NCI-H1105 treated with DMSO at 0.1 percent for 48 hours (cell line): ENCODE measurements around the gene MRM2.

Source experiments
- DNase-seq: peaks from one replicate; lab custom pipeline; 2025; lab: John Stamatoyannopoulos, UW

MRM2 gene

DNA sequence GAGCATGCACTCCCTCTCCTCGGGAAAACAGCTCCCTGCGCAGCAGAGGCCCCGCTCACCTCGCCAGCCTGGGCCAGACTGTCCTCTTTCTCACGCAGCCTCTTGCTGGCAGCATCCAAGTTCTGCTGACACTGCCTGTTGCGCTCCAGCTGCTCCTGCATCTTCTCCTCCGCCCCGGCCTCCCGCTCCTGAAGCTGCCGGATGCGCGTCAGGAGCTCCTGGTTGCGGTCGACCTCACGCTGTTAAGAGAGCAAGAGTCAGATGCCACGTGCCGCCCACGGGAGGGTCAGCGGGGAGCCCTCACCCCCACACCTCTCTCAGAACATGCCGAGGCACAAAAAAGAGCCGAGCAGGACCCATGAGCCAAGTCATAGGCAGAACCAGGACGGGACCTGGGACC, 19.5 kb downstream of the MRM2 start:
- no peak for DNase-seq

DNA sequence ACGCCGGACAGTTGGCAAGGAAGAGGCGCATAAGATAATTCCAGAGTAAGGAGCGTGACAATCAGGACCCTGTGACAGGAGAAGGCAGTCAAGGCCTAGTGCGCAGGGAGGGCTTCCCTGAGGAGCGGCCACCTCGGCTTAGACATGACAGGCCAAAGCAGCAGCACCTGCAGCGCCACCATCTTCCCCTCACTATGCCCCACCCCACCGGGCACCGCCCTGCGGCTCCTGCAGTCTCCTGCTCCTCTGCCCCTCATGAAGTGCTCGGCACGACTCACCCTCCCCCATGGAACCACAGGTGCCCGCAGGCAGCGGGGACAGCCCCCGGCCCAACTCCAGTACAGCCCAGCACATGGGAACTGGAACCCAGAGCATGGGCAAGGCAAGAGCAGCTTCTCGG, 21.1 kb downstream of the MRM2 start:
- DNase-seq, result no peak

DNA sequence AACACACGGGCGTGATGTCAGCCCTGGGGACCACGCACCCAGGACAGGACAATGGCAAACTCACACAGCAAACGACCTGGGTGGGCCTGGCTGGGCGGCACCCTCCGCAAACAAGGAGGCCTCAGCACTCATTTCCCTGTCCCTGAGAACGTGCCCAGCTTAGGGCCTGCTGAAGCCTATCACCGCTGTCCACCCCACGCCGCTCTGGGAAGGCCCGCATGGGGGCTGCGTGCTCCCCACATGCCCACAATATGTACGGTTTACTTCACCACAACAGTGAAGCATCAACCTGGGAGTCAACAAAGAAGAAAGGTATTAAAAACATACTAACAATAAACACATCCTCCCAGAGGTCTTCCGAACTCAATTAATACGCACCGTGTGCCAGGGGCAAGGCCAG, 21.5 kb downstream of the MRM2 start:
- DNase-seq, result no peak

DNA sequence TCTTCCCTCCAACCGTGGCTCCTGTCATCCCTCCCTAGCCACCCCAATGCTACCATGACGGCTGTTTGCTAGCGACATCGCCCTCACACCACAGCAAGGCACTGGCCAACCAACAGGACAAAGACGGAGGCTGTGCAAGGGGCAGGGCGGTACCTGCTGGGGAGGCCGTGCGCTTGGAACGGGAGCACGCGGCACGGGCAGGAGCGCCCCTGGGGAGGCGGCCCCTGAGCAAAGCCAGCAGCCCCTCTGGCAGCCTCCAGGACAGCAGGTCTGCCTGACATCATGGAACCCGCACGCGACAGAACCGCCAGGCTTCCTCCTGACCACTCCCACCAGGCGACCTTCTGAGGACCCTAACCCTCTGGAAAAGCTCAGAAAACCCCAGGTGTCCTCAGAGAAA, 22.0 kb downstream of the MRM2 start:
- no peak for DNase-seq

DNA sequence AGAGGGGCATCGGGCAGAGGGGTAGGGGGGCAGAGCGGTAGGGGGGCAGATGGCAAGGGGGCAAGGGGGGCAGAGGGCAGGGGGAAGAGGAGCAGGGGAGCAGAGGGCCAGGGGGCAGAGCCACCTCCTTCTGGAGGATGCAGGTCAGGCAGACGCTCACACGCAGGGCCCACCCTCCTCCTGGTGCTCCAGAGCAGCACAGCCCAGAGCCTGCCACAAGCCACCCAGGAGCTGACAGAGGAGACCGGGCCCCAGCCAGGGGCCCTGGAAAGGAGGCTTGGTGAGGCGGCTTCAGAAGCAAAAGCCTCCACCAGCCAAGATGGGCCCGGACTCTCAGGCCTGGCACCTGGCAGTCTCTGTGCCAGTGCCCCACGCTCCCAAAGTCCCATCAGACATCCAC, 22.4 kb downstream of the MRM2 start:
- no peak for DNase-seq

DNA sequence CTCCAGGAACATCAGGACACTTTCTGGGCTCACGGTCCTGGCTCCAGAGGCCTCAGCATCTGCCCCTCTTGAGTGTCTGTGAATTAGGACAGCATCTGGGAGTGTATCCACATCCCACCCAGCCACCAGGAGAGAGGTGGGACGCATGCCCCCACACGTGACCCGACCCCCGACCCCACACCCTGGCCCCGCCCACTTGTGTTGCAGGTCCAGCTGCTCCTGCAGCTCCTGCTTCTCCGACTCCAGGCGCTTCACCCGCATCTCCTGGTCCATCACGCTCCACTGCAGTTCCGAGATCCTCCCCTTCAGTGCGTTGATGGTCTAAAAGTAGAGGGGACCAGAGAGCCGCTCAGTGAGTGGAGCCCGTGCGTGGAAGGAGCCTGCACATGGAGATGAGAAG, 22.9 kb downstream of the MRM2 start:
- no peak for DNase-seq

DNA sequence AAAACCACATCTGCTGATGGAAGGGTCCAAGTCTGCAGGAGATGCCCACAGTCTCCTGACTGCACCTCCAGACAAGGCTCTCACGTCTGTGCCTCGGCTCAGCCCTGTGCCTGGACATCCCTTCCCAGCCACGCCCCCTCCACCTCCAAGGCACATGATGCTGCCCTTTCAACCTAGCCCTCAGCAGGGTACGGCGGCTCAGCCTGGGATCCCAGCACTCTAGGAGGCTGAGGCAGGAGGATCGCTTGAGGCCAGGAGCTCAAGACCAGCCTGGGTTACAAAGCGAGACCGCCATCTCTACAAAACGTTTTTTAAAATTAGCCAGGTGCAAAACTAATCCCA, 23.6 kb downstream of the MRM2 start:
- no peak for DNase-seq

DNA sequence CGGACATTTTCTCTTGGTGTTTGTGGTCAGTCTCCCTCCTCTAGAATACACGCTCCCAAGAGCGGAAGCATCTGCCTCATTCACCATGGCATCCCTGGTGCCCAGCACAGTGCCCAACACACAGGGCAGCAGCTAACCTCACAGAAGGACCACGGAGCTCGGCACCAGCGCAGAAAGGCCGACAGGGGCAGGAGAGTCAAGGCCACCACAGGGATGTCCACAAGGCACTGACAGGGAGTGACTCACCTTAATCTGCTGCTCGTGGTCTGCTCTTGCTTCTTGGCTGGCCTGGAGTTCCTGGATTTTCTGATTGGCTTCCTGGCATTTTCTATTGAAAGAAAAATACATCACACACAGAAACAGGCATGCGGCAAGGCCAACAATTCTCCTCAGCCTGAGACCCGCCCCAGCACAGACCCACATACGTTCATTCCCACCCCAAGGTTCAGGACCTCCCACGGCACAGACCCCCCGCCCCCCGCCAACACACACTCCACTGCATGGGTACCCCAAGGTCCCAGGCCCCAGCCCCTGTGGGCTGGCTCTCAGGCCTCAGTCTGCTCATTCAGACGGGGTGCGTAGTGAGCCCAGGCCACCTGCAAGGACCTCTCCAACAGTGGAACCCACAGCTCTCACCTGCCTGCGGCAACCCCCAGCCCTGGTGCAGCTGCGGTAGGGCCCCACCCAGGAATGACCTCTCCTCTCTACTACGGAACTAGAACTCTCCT, 24.1 kb downstream of the MRM2 start:
- DNase-seq, result no peak

DNA sequence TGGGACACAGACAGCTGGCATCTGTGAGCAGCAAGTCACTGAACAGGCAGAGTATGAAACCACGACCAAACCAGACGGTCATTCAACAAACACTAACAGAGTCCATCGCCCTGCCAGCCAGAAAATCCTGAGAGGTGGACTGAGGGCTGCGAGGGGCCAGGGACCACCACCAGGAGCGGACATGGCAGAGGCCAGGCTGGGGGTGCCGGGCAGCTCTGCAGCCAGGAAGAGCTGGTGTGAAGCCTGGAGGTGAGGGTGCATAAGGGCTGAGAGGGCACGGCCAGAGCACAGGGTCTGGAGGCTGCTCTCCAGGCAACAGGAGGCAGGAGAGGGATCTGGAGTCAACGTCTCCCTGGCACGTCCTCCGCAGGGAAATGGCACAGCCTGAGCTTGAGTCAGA, 24.8 kb downstream of the MRM2 start:
- DNase-seq, result no peak

DNA sequence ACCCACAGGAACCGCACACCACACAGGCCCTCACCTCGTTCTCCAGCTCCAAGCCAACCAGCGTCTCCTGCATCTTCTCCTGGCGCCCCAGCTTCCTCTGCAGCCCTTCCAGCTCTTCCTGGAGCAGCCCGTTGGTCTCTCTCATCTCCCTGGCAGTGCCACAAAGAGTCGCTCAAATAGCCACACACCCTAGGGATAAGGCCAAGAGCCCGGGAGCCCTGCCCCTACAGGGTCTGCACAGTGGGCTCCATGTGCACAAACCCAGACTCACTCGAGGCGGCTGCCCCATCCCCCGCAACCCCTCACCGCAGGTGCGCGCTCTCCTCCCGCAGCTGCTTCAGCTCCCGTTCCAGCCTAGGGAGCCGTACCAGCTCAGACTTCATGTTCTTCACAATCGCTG, 26.2 kb downstream of the MRM2 start:
- no peak for DNase-seq

DNA sequence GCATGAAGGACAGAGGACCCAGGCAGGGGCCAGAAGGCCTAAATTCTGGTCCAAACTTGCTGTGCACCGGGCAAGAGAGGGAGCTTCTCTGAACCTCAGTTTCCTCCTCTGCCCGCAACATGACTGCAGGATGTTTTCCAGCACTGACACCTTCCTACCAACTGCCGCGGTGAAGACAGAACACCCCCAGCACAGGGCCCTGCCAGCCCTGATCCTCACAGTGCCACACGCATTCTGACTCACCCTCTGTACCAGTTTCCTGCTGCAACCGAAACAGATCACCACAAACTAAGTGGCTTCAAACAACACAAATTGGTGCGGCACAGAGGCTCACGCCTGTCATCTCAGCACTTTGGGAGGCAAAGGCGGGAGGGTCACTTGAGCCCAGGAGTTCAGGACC, 27.4 kb downstream of the MRM2 start:
- no peak for DNase-seq

DNA sequence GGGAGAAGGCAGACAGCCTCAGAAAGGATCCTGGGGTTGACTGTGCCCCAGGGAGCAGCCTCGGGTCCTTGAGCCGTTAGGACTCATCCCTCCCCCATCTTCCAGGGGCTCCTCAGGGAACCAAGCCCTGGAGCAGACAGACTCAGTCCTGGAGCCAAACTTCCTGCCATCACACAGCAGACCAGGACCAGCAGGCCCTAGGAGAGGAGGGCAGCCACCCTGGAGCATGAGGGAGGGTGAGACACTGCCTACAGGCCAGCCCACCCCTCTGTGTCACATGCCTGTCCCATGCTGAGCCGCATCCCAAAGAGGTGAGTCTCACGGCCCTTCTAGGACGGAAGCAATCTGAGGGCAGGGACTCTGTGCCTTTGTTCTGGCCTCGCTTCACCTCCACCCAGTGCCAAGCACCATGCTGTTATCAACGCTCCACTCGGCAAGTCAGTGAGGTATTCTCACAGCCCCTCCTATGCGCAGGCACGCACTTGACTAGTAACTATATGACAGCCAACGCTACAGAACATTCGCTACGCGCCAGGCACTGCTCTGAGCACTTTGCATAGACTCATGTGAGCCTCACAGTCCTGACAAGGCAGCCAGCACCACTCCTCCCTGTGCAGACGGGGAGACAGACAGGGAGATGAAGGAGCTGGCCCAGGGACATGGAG, 28.3 kb downstream of the MRM2 start:
- DNase-seq, result no peak

DNA sequence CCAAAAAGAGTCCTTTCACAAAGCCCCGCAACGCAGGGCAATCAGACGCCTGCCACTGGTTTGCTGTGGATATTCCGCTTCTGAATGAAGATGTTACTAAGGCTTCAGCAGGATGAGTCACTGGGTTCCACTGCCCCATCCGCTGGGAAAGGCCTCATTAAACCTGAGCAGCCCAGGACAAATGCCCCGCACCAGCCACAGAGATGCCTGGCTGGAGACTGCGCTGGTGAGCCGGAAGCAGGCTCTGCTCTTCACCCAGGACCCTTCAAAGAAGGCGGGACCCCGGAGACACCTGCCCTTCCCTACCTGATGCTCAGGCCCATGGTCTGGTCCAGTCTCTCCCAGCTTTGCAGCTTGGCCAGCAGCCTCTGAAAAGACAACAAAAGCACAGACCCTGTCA, 29.1 kb downstream of the MRM2 start:
- no peak for DNase-seq

DNA sequence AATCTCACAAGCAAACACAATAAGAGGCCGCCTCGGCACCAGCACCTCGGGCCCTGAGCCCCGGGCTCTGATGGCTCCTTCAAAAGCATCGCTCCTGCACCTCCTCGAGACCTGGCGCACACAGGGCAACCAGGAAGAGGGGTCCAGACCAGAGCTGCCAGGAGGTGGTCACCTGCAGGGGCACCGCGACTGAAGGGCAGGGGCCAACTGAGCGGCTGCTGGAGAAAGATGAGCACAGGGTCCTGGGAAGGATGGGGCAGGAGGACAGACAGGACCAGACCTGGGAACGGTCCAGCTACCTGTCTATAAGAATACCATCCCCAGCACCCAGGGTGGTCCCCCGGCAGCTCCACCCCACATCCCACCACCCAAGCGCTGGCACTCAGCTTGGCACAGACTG, 30.1 kb downstream of the MRM2 start:
- no peak for DNase-seq

DNA sequence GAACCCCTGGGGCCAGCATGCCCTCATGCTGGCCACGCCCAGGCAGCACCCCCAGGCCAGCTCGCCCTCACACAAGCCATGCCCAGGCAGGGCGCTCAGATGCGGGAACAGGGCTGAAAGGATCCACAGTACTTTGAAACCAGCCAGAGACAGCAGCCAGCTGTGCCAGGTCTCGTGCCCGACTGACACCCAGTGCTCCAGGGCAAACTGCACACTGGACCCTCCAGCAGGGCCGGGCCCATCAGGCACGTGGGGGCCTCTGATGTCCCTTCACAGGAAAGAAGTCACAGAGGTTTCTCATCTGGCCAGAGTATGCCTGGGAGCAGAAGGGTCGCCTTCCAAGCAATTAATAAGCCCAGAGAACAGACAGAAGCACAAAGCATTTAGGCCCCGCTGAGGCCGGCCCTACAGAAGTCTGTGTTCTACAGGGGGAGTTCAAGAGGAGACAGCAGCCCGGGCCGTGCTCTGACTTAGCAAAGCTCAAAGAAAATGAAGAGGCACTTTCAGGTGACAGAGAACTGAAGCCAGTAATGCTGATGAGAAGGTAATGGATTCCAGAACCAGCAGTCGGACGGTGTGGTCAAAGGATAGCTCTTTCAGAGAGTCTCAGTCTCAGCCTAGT, 30.6 kb downstream of the MRM2 start:
- DNase-seq, result no peak

DNA sequence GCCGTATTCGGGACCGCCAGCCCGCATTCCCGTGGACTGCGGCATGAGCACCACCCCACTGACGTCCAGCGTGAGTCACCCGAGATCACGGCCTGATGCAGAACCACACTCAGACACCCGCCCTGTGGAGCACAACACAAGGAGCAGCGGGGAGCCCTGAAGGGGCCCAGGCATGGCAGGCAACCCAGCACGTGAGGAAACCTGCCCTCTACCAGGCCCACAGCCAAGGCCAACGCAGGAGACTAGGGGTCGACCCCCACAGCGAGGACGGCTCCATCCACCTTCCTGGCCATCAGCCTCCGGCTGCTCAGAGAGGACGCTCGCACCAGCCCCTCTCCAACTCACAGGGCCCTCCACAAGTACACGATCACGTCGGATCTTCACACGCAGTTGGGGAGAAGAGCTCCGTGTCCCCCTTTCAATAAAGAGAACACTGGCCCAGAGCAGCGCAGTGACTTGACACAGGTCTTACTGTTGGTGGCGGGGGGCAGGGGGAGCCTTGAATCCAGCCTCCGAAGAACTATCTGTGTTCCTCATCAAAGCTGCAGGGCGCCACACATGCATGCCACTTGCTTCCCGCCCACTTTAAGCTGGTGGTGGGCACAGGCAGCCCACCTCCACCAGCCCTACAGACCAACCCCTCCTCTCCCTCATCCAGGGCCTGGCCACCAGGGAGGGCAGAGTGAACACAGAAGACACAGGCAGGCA, 31.3 kb downstream of the MRM2 start:
- no peak for DNase-seq

DNA sequence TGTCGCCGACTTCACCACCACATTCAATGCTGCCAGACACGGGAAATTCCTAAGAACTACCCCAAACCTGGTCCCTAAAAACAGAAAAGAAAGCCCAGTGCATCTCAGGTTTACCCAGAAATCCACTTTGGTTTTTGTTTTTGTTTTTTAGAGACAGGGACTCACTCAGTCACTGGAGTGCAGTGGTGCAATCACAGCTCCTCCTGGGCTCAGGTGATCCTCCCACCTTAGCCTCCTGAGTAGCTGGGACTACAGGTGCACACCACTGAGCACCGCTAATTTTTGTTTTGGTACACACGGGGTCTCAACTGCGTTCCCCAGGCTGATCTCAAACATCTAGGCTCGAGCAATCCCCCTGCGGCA, 32.1 kb downstream of the MRM2 start:
- DNase-seq, result no peak

DNA sequence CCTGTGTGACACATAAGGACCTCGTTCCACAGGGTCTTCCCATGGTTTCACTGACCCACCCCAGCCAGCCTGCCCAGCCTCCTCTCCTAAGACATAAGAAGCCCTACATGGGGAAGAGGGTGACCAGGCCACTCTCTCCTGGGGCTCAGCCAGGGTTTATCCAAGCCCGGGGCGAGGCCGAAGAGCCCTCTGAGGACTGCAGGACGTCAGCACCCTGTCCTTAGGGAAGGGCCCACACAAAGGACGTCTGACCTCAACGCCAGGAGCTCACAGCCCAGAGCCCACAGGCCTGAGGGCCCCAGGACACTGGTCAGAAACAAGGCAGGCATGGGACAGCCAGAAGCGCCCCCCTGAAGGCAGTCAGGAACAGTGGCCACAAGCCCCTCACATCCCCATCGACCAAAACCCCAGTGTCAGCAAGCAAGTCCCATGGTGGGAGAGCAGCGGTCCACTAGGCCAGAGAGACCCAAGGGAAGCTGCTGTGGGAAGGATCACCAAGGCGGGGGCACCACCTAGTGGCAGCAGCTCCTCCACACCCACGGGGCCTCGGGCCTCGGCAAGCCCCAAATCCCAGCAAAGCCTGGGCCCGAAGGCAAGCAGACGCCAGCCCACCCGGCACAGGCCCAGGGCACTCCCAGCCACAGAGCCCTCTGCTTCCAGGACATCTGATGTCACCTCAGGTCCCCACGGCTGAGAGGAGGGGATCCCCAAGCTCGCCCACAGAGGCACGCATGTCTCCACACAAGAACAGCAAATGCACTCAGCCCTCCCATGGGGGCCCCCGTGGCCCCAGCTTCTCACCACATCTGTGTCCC, 32.7 kb downstream of the MRM2 start:
- peak; percentile 17 for DNase-seq

DNA sequence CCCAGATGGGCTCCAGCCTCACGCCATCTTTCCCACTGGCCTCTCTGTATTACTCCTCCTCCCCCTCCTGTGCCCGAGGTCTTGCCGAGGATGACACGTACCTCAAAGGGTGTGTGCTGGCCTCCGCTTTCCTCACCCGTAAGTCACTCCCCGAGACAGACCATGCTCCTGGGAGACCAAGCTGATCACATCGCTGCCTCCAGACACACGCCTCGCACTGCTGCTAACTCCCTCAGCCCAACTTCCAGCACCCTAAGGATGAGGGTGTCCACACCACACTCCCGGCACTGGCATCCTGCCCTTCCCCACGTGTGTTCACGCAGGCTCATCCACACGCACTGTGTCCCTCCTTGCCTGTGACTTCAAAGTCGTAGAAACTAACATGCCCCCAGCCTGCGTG, 33.3 kb downstream of the MRM2 start:
- no peak for DNase-seq

DNA sequence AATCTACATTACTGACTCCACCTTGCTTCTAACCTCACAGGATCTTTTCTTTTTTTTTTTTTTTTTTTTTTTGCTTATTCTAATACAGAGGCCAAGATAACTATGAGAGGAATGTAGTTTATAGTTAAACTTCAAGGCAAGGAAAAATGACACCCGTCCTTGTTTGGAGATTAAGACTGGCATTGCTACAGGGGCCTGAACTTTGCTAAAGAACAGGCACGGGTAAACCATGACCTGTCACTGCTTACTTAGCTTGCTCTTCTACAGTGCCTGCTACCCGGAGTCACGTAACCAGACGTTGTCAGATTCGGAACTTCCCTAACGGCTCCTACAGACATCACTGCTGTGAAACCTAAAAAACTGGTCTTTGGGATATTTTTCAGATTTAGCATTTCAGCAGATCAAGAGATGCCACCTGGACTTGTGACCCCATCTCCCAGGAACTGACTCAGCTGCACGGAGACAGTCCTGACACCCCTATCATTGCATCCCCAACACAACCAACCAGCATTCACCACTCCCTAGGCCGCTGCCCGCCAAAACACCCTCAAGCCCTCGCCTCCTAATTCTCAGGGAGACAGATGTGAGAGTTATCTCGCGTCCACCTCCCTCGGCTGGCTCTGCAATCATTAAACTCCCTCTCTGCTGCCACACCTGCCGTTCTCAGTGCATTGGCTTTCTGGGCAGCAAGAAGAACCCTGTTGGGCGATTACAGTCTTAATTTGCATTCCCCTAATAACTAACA, 36.8 kb downstream of the MRM2 start:
- no peak for DNase-seq

DNA sequence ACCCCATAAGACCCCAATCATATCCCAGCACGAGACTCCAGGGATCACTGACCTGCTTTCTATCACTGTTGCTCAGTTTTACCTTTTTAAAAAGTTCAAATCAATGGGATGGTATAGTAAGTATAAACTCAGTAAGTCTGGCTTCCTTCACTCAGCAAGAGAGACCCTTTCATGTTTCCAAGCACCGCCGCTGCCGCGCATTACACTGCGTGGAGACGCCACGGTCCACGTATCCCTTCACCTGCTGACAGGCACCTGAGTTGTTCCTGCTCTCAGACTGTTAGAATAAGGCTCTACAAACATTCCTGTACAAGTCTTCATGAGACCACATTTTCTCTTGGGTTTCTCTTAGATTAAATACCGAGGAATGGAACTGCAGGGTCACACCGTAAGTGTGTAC, 37.6 kb downstream of the MRM2 start:
- no peak for DNase-seq
